HG02588 (cell line): ENCODE results near the gene TRIO.

Experiments
- ATAC-seq: cut with Tn5 transposase; IDR thresholded peaks from one replicate; pipeline ENCODE4 v1.9.1; 2021; ENCODE audit warnings: mild to moderate bottlenecking, moderate library complexity; ENCODE audit not compliant: unreplicated experiment

The TRIO gene

GRCh38 chr5:14260637-14261036 is 117.5 kb downstream of the TRIO start:
- no peak for ATAC-seq

DNA sequence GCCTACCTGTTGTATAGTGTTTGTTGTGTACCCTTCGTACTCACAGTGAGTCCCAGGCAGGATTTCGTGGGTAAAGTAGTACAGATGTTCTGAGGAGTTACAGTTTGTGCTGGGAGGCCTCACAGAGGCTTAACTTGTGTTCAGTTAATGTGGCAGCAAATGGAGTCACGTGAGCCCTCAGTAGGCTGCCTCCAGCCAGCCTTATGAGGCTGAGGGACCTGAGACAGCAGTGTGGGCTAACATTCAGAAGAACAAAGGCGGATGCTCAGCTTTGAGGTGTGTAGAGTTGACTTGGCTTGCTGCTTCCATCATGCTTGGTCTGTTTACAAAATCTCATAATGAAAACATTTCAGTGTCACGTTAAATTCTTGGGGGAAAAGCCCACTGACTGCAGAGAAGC is 118.1 kb downstream of the TRIO start:
- no peak for ATAC-seq

GRCh38 chr5:14261856-14262611 is 118.9 kb downstream of the TRIO start:
- no peak for ATAC-seq

DNA sequence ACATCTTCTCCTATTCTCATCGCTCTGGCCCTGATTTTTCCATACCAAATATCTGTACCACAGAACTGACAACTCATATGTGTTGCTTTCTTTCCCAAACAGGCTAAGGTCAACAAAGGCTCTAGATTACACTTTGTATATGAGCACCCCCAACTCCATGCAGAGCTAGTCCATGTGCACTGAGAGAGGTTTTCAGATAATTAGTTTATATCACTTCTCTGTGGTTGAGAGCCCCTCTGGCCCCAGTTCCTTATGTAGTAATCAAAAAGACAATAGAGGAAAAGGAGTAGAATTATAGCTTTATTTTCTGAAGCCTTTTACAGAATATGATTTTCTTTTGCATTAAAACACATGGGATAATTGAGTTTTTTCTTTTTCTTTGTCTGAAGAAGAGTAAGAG is 120.0 kb downstream of the TRIO start:
- ATAC-seq: no peak

GRCh38 chr5:14263699-14264098 is 120.6 kb downstream of the TRIO start:
- no peak for ATAC-seq

GRCh38 chr5:14264605-14265316 is 121.6 kb downstream of the TRIO start:
- peak; percentile 85 for ATAC-seq

DNA sequence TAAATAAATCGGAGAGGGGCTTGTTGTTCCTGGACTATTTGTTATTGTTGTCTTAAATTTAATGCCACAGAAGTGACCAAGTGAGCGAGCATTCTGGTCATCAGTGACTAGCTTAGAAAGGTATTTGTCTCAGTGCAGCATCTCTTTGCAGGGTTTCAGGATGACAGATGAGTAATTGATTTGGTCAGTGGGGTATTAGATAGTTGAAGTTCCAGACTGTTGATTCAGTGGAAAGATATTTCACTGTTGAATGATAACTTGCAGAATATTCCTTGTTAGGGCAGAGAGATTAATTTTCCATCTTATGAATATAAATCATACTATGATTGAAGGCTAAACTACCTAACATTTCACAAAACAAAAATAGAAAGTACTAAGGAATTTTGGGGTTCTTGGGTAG is 122.4 kb downstream of the TRIO start:
- no peak for ATAC-seq

GRCh38 chr5:14266171-14266570 is 123.0 kb downstream of the TRIO start:
- ATAC-seq: no peak

DNA sequence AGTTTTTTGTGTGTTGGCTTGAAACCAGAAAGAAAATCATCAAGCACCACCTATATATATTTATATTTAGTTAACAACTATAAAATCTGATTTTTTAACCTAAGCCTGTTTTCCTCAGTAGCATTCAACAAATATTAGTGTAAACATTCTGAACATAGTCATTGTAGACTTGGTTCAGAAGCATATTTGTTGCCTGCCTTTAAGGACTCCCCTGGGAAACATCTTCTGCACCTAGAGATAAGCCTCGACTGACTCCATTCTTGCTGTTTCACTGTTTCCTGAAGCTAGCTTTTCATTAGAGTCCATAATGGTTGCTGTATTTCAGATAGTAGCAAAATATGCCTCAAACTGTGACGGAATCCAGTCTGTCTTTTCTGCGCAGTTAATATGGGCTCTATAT is 123.5 kb downstream of the TRIO start:
- no peak for ATAC-seq

DNA sequence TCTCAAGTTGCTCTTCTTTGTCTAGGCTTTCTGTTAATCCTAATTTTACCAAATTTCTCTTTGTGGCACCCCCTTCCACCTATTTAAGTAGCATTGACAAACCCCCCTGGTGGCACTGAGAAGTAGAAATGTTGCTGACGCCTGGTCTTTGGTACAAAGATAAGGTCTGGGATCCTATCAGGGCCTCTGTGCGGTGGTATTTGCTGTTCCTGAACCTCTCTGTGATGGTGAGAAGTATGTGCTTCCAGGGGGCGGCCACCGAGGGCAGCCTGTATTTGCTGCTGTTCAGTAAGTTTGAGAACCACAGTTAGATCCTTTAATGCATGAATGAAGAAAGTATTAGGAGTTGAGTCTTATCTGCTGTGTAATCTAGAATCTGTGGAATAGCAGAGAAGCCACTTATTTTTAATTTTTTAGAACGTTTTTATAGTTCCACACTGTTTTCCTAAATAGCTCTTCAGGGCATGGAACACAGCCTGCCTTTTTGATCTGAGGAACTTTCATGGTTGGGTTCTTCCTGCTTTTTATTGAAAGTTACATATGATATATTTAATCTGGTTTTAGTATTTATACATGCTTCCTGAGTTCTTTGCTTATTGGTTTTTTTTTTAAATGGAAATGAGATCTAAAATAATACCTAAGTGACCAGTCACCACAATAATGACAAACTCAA is 124.2 kb downstream of the TRIO start:
- no peak for ATAC-seq

DNA sequence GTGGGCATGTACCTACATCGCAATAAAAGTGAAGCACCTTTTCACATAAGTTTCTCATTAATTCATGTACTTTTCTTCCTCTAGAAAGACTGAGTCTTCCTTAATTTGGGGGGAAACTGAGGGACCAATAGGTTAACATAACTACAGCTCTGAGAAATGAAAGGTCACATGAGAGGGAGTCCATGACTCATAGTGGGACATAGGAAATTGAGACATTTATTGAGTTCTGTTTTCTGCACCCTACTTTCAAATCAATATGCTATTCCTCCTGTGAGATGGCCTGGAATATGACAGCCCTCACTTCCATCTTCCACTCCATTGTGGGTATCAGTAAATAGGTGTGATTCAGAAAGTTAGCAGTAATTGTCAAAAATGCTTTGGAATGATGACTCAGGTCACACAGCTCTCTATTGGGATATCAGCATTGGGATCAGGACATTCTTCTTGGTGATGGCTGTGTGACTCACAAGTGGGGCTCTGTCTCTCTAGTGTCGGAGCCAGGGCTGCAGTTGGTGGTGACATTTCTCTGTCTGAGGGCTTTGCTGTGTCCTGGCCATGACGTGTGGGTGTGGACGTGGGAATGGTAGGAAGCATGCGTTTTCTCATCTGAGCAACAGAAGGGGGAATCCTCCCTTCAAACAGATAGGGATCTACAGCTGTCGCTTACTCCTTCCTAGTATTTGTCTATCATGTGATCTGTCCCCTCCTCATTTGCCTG is 125.0 kb downstream of the TRIO start:
- no peak for ATAC-seq

DNA sequence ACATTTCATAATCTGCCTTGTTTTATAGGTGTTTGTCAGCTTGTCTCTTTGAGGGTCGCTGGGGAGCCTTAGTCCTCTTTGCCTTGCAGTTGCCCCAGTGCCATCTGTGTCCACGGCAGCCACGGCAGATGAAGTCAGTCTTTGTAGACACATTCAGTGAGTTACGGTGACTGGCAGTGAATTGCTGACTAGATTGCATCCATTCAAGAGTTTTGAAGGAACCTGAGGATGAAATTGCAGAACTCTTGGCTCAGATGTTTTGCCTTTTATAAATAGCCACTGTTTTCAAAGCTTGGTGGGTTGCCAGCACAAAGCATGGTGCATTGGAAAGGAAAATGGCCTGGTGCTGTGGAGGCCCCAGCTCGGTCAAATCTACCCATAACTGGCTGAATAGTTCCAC is 125.6 kb downstream of the TRIO start:
- ATAC-seq: no peak

DNA sequence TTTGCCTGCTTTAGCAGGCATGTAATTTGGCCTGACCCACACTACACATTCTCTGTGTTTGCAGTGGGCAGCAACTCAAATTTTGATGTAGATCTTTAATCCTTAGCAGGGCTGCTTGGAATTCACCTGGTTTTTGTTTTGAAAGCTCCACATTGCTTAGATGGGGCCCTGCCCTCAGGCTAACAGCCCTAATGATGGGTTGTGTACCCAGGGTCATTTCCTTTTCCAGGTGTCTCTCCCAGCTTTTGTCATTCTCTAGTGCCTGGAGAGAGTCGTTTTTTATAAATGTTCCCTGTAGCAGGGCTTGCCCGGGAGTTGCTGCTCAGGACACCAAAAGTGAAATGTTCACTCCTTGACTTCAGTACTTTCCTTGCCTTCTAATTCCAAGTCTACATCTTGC is 126.3 kb downstream of the TRIO start:
- ATAC-seq: no peak

DNA sequence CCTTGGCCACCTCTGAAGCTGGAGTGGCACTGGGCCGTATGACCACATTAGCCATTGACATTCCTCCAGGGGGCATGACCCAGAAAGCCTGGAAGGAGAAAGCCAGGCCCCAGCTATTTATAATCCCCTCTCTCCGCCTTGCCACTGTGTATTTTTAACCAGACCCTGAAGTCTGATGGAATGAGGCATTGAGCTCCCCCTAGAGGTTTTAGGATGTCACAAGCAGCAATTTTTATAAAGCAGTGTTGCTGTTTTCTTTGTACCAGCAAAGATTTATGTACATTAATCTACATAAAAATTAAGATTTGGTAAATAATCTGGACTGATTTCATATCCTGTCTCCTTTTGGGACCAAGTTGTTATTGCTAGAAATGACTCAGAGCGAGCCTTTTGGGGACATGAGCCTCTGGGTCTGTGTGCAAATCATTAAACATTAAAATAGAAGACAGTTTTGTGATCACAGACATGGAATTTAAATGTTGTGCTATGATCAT is 127.1 kb downstream of the TRIO start:
- ATAC-seq: no peak

GRCh38 chr5:14272548-14273205 is 129.5 kb downstream of the TRIO start:
- no peak for ATAC-seq

DNA sequence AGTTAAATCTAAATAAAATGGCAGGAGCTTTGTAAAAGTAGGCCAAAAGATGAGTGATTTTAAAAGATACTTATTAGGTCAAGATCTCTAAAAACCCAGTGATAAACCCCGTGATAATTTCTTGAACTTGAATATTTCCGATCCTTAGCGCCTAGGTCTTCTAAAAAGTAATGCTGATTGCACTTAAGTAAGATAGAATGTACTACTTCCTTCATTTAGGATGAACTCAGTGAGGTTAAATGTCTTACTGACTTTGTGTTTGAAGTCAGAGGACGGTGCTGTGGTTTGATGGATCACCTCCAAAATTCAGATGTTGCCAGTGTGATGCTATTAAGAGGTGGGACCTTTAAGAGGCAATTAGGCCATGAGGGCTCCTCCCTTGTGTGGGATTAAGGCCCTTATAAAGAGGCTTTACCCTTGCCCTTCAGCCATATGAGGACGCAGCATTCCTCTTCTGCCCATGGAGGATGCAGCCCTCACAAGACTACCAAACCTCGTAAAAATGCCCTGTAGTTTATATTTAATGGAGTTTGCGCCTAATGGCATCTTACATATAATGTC is 130.1 kb downstream of the TRIO start:
- ATAC-seq: no peak

- no peak for ATAC-seq
These were observed 133.2 kb downstream of the TRIO start for GRCh38 chr5:14276380-14276779.

- ATAC-seq: peak; percentile 52
These were observed 134.5 kb downstream of the TRIO start for GRCh38 chr5:14277385-14278320.

DNA sequence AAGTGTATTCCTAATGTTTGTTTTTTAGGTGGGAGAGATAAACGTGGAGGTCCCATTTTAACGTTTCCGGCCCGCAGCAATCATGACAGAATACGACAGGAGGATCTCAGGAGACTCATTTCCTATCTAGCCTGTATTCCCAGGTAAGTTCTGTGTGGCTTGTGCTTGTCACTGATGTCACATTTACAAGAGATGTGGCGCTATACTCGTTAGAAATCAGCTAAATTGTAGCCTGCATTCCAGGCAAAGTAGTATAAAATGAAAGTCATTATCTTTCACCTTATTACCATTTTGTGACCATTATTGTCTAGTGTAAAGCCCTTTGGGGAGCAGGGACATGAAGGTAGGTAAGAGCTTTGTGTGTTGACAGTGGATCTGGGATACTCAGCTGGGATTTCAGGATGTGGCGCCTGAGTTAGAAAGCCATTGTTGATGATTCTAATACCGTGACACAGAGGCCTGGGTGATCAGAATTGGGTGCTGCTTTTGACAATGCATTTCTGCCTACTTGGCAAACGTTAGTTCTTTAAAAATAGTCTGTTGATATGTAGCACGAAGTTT is 137.2 kb downstream of the TRIO start:
- ATAC-seq: no peak
